HG03159 (cell line): Measurements from ENCODE around the gene MYZAP.

Experiments used
- ATAC-seq: cut with Tn5 transposase; IDR thresholded peaks from one replicate; pipeline ENCODE4 v1.9.1; 2021; ENCODE audit warnings: mild to moderate bottlenecking, moderate library complexity; ENCODE audit not compliant: unreplicated experiment

Gene MYZAP

DNA sequence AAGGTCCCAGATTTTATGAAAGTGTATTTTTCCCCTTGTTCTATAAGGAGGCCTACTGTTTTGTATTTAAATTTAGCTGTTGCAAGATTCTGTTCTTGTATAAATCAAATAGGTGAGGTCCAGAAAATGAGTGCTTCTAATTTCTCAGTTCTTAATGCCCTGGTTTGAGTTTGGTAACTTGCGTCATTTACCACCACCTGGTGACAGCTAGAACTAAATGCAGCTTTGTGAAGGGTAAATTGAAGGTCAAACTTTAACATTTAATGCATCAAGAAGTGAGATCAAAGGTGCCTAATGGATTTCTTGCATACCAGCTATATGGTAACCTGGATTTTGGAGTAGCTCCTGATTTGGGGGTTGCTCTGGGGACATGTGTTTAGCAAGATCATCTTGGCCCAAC is 64.1 kb downstream of the MYZAP start:
- ATAC-seq: no peak

- ATAC-seq: no peak
These were observed 64.7 kb downstream of the MYZAP start for GRCh38 chr15:57656434-57656833.

GRCh38 chr15:57657619-57658018 is 65.9 kb downstream of the MYZAP start:
- no peak for ATAC-seq

DNA sequence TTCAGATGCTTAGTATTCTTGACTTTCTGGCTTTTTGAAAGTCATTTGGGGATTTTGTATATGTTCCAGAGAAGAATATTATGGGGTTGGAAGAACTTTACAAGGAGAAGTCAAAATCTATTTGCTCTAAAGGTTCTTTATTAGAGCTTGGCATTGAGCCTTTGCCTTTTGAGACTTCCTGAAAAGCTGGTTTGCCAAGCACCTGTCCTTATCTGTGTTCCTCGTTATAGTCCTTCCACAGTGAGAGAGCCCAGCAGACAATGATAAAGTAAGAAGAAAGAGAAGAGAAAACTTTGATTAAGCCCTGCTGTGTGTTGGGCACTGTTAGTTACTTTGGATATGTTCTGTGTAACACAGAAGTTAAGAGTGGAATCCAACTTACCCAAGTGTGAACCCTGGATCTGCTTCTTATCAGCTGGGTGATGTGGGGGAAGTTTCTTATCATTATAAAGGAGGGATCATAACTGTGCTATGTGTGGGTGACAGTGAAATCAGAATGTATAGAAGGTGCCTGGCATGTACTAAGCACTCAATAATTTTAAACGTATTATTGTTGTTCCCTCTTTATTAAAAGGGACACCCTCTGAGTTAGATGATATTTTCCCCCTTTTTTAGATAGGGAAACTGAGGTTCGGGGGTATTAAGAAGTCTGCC is 70.5 kb downstream of the MYZAP start:
- ATAC-seq: no peak

GRCh38 chr15:57662802-57663201 is 71.1 kb downstream of the MYZAP start:
- ATAC-seq: no peak

DNA sequence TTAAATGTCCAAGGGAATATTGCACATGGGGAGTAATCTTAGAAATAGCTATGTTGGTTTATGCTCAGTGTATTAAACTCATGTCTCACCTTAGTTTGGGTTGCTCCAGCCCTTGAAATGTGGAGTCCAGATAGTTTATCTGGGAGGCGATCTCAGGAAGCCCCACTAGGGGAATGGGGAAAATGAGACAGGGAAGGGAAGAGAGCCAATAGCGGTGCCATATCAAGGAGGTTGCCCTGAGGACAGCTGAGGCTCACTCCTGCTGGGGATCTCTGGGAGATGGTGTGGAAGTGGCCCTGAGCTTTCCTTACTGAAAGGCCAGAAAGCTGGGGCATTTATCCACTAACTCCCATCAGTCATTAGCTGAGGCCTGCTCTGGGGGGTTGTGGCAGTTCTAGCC is 71.6 kb downstream of the MYZAP start:
- no peak for ATAC-seq

- no peak for ATAC-seq
These were observed 73.5 kb downstream of the MYZAP start for GRCh38 chr15:57665194-57665593.

DNA sequence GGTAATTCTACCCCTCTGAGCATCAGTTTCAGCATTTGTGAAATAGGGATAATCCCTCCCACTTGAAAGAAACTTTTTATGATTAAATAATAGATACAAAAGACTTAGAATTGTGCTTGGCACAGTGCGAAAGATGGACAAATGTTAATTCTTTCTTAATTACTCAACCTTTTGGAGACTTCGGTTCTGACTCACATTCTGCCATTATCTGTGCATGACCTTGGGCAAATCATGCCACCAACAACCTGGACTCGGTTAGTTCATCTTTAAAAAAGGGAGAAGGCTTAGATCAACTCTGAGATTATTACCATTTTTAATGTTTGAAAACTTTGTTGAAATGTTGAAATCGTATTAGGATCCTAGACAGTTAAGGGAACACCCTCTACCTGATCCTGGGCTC is 74.2 kb downstream of the MYZAP start:
- ATAC-seq: no peak

- no peak for ATAC-seq
These were observed 75.6 kb downstream of the MYZAP start for GRCh38 chr15:57667171-57667849.

GRCh38 chr15:57668016-57668415 is 76.3 kb downstream of the MYZAP start:
- no peak for ATAC-seq

GRCh38 chr15:57671636-57672035 is 79.9 kb downstream of the MYZAP start:
- no peak for ATAC-seq

DNA sequence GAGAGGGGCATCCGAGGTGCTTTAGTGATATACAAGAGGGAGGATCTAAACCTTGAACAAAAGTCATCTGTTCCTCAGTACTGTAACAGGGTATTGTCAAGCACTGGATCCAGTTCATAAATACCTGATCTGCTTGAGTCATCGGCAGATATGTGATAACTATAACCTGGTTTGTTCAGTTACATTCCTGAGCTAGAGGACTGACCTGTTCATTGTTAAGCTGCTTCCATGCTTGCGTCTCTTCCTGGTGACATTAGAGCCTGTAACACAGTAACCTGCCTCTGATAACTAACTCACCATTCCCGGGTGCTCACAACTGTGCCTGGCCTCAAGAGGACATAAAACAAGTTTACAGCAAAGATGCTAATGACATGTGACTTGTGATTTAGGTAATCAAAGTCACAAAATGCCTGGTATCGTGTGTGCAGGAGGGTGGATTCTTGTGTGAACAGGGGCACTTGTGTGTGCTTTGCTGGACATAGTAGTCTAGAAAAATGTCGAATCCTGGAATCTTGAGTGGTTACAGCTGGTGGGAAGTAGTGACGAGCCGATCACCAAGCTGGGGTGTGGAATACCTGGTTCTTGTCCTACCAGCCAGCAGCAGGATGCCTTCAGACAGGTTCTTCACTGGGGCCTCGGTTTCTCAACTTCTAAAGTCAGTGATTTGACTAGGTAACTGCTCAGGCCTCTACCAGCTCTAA is 83.9 kb downstream of the MYZAP start:
- ATAC-seq: no peak

GRCh38 chr15:57676585-57676984 is 84.9 kb downstream of the MYZAP start:
- ATAC-seq: no peak

GRCh38 chr15:57677204-57677603 is 85.5 kb downstream of the MYZAP start:
- no peak for ATAC-seq

DNA sequence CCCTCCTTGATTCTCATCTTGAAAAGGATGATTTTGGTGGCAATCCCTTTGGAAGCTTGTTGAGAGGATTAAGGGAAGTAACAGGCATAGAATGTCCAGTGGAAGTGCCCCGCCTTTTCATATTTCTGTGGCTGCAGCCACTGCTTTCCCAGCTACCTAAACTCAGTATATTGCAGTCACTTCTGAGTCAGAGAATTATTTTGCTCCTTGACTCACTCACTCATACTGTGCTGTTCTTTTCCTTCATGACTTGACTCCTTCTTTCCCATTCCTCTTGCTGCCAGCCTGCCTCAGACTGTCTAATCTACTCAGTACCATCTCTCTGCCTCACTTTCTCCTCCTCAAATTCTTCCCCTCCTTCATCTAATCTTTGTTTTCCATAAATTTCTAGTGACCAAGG is 88.3 kb downstream of the MYZAP start:
- ATAC-seq: no peak

DNA sequence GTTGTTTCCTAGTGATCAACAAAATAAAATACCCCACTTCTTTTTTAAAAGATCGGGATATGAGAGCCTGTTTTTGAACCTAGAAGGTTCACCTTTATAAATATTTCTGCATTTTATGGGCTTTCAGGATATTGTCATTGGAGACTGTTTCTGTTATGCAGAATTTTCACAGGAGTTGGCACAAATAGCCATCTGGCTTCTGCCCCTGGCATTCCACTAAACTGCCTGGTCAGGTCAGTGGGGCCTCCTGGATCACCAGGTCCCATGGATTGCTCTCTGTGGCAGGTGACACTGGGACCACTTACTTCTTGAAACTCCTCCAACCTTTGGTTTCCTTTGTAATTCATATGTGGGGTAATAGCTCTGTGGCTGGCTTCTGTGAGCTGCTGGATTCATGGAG is 89.3 kb downstream of the MYZAP start:
- no peak for ATAC-seq

- no peak for ATAC-seq
These were observed 91.8 kb downstream of the MYZAP start for GRCh38 chr15:57683481-57683880.

- no peak for ATAC-seq
These were observed 92.9 kb downstream of the MYZAP start for GRCh38 chr15:57684491-57685151.

DNA sequence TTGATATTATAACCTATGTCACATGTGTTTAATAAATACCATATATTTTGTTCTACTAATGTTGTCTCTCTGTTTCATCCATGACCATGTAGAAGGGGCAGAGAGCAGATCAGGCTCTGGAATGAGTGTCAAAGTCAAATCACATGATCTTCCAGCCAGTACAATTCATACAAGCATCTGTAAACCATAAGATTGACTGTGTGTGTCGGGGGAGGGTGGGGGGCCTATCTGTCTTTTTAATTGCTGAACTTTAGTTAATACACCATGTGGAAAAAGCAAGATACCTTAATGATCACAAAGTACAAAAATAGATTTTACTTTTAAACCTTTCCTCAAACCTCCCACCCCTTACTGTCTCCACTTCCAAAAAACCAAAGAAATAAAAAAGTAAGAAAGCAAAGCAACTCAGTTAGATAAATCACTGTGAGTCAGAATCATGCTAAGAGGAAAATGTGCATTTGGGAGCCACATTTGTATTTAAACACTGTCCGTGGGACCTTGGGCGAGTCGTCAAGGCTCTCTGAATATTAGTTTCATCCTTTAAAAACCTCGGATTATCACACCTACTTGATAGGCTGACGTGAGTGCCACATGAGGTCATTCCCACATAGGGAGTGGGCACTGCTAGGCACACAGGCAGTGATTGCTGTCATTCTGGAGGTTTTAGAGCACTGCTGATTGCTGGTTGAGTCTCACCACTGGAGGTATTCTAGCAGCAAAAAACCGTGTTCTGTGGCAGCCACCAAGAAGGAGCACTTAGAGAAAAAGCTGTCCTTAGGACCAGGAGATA is 93.8 kb downstream of the MYZAP start:
- no peak for ATAC-seq

DNA sequence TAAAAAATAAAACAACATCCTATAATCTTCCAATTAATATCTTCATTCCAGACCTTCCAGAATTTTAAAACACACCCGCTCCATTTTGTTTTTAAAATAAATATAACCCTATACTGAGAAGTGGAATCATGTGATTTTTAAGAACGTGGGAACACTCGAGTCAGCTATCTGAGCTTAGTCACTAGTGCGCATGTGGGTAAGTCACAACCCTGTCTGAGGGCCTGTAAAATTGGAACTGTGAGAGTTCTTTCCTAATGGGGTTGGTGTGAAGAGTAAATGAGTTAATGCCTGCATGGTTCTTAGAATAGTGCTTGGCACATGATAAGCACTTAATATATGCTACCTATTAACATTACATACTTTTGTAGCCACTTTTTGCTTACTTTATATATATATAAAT is 95.0 kb downstream of the MYZAP start:
- ATAC-seq: no peak
